WTC11 (cell line): ENCODE results near the gene ASB5. TPM values are rescaled to one million over a fixed set of nuclear protein-coding genes. Genes with fewer than 3 reads are reported as not detected.
"Not testable (repeated sequence)": the region's sequence is repeated elsewhere in the genome, so short reads cannot be mapped to it uniquely, and the experiment has no call there.

Experiments
- ATAC-seq: fragments of 200-7000 bp; cut with Tn5 transposase; 2 replicates; pipeline ENCODE4 v1.10.0; 2021; ENCODE audit warnings: mild to moderate bottlenecking, moderate library complexity
- CTCF ChIA-PET: fragments of 300-600 bp; sonication (Branson Sonifier 250); formaldehyde crosslinking; loops from one replicate; lab custom pipeline; 2021; ENCODE audit warnings: antibody characterized with exemption; lab: Charles Lee
- POLR2A ChIA-PET: fragments of 350-600 bp; sonication (Branson Sonifier 250); formaldehyde crosslinking; loops from one replicate; lab custom pipeline; 2021; ENCODE audit warnings: antibody characterized with exemption; lab: Charles Lee
- DNase-seq: peaks from one replicate; pipeline ENCODE4 v3.0.0; 2021; ENCODE audit warnings: low spot score
- H3K27ac Mint-ChIP-seq: 2 replicates; pipeline ENCODE4 v1.8.0; 2021; ENCODE audit warnings: mixed read lengths
- H3K27me3 Mint-ChIP-seq: 2 replicates; pipeline ENCODE4 v1.8.0; 2021; ENCODE audit warnings: low read depth, mild to moderate bottlenecking, moderate library complexity, mixed read lengths
- H3K36me3 Mint-ChIP-seq: 2 replicates; pipeline ENCODE4 v1.8.0; 2021; ENCODE audit warnings: mixed read lengths
- H3K4me1 Mint-ChIP-seq: 2 replicates; pipeline ENCODE4 v1.8.0; 2022; ENCODE audit warnings: mixed read lengths
- H3K4me3 Mint-ChIP-seq: 2 replicates; pipeline ENCODE4 v1.8.0; 2021; ENCODE audit warnings: mild to moderate bottlenecking, moderate library complexity, mixed read lengths
- H3K9me3 Mint-ChIP-seq: 2 replicates; pipeline ENCODE4 v1.8.0; 2021; ENCODE audit warnings: mixed read lengths
- AR ChIP-seq: fragments of 250-450 bp; sonication (Bioruptor Pico); IDR thresholded peaks from 2 replicates; pipeline ENCODE4 v1.9.0; 2021; ENCODE audit warnings: mild to moderate bottlenecking
- CBFB ChIP-seq: sonication (generic); formaldehyde crosslinking; IDR thresholded peaks from 2 replicates; pipeline ENCODE4 v1.8.1; 2022; ENCODE audit warnings: mild to moderate bottlenecking, low read depth, missing genetic modification reagents
- ELF4 ChIP-seq: sonication (generic); formaldehyde crosslinking; IDR thresholded peaks from 2 replicates; pipeline ENCODE4 v1.8.1; 2022; ENCODE audit warnings: low read depth, mild to moderate bottlenecking, moderate library complexity, missing genetic modification reagents
- EMX1 ChIP-seq: fragments of 250-450 bp; sonication (Bioruptor Pico); IDR thresholded peaks from 2 replicates; pipeline ENCODE4 v1.8.0; 2021; ENCODE audit warnings: mild to moderate bottlenecking
- GABPB1 ChIP-seq: sonication (generic); formaldehyde crosslinking; IDR thresholded peaks from 2 replicates; pipeline ENCODE4 v1.8.1; 2023; ENCODE audit warnings: mild to moderate bottlenecking, missing genetic modification reagents
- GRHL2 ChIP-seq: fragments of 250-450 bp; sonication (Bioruptor Pico); IDR thresholded peaks from 2 replicates; pipeline ENCODE4 v1.8.0; 2022; ENCODE audit warnings: mild to moderate bottlenecking, moderate library complexity; ENCODE audit not compliant: insufficient replicate concordance, severe bottlenecking
- IRF1 ChIP-seq: sonication (generic); formaldehyde crosslinking; IDR thresholded peaks from 2 replicates; pipeline ENCODE4 v1.8.0; 2023; ENCODE audit warnings: missing genetic modification reagents
- MAX ChIP-seq: sonication (generic); formaldehyde crosslinking; IDR thresholded peaks from 2 replicates; pipeline ENCODE4 v1.8.0; 2022; ENCODE audit warnings: mild to moderate bottlenecking, missing genetic modification reagents
- NFYB ChIP-seq: sonication (generic); formaldehyde crosslinking; conservative IDR thresholded peaks from 2 replicates; pipeline ENCODE4 v1.8.0; 2022; ENCODE audit warnings: low read depth, missing genetic modification reagents
- RELA ChIP-seq: sonication (generic); formaldehyde crosslinking; IDR thresholded peaks from 2 replicates; pipeline ENCODE4 v1.8.1; 2022; ENCODE audit warnings: missing genetic modification reagents, mild to moderate bottlenecking, borderline replicate concordance
- RORB ChIP-seq: fragments of 250-450 bp; sonication (Bioruptor Pico); IDR thresholded peaks from 2 replicates; pipeline ENCODE4 v1.9.0; 2021; ENCODE audit warnings: mild to moderate bottlenecking
- TCF7 ChIP-seq: sonication (generic); formaldehyde crosslinking; IDR thresholded peaks from 2 replicates; pipeline ENCODE4 v1.8.0; 2022; ENCODE audit warnings: mild to moderate bottlenecking, low read depth, missing genetic modification reagents, moderate library complexity
- ZBTB43 ChIP-seq: sonication (generic); formaldehyde crosslinking; IDR thresholded peaks from 2 replicates; pipeline ENCODE4 v1.8.1; 2023; ENCODE audit warnings: mild to moderate bottlenecking, missing genetic modification reagents
- ZMAT4 ChIP-seq: fragments of 250-450 bp; sonication (Bioruptor Pico); IDR thresholded peaks from 2 replicates; pipeline ENCODE4 v1.9.0; 2021; ENCODE audit warnings: mild to moderate bottlenecking
- ZNF121 ChIP-seq: sonication (generic); formaldehyde crosslinking; IDR thresholded peaks from 2 replicates; pipeline ENCODE4 v1.8.0; 2023; ENCODE audit warnings: missing genetic modification reagents
- ZNF219 ChIP-seq: sonication (generic); formaldehyde crosslinking; IDR thresholded peaks from 2 replicates; pipeline ENCODE4 v1.8.0; 2023; ENCODE audit warnings: missing genetic modification reagents, mild to moderate bottlenecking, borderline replicate concordance
- ZNF232 ChIP-seq: sonication (generic); formaldehyde crosslinking; IDR thresholded peaks from 2 replicates; pipeline ENCODE4 v1.8.0; 2022; ENCODE audit warnings: mild to moderate bottlenecking, missing genetic modification reagents
- ZNF423 ChIP-seq: fragments of 250-450 bp; sonication (Bioruptor Pico); IDR thresholded peaks from 2 replicates; pipeline ENCODE4 v2.1.2; 2022; ENCODE audit warnings: mild to moderate bottlenecking, moderate library complexity
- ZNF671 ChIP-seq: fragments of 250-450 bp; sonication (Bioruptor Pico); IDR thresholded peaks from 2 replicates; pipeline ENCODE4 v1.8.0; 2021; ENCODE audit warnings: mild to moderate bottlenecking
- ZSCAN18 ChIP-seq: fragments of 250-450 bp; sonication (Bioruptor Pico); IDR thresholded peaks from 2 replicates; pipeline ENCODE4 v2.1.2; 2022; ENCODE audit warnings: mild to moderate bottlenecking, moderate library complexity
- total RNA-seq: library from RNA; stranded (reverse); gene quantifications from 3 replicates; pipeline ENCODE4 v1.2.3, GENCODE V29; 2021

Gene ASB5
- total RNA-seq, 1 experiment from 2014 or later: not detected

GRCh38 chr4:176217510-176217909 is 51.5 kb downstream of the ASB5 start:
- POLR2A ChIA-PET: interaction anchor here (0.6 to 0.8 kb wide), 3 partner anchors 38 to 123 kb away, joined by 3 read pairs; no protein-coding TSS in a partner anchor
- H3K27ac Mint-ChIP-seq: no peak overlapping the region

GRCh38 chr4:176212351-176212750 is 56.7 kb downstream of the ASB5 start:
- POLR2A ChIA-PET, H3K27ac Mint-ChIP-seq, CTCF ChIA-PET, H3K4me1 Mint-ChIP-seq, DNase-seq, H3K4me3 Mint-ChIP-seq, H3K27me3 Mint-ChIP-seq, ATAC-seq, H3K36me3 Mint-ChIP-seq: not testable (repeated sequence)
- H3K9me3 Mint-ChIP-seq: peaks cover 10% of the 10 kb centered on the region

More at GRCh38 chr4:176217510-176217909, 51.5 kb downstream of the ASB5 start:
- no peak for TF ChIP-seq NFYB
- TF ChIP-seq CBFB (CRISPR knock-in tag): no peak
- no peak for TF ChIP-seq ZNF121 (CRISPR knock-in tag)
- TF ChIP-seq ZBTB43: no peak
- no peak for TF ChIP-seq ELF4 (CRISPR knock-in tag)
- TF ChIP-seq RORB: no peak
- no peak for TF ChIP-seq ZSCAN18
- TF ChIP-seq ZNF671 (CRISPR knock-in tag): no peak
- no peak for TF ChIP-seq ZNF219 (CRISPR knock-in tag)
- TF ChIP-seq EMX1 (CRISPR knock-in tag): no peak
- no peak for TF ChIP-seq GRHL2 (CRISPR knock-in tag)
- TF ChIP-seq IRF1 (CRISPR knock-in tag): no peak
- TF ChIP-seq ZNF423 (CRISPR knock-in tag): no peak
- no peak for TF ChIP-seq GABPB1 (CRISPR knock-in tag)
- no peak for TF ChIP-seq ZMAT4 (CRISPR knock-in tag)
- no peak for TF ChIP-seq AR (CRISPR knock-in tag)
- TF ChIP-seq MAX (CRISPR knock-in tag): no peak
- TF ChIP-seq ZNF232 (CRISPR knock-in tag): no peak
- TF ChIP-seq RELA (CRISPR knock-in tag): no peak
- no peak for TF ChIP-seq TCF7 (CRISPR knock-in tag)
- Mint-ChIP-seq H3K4me3 (no peak overlapping the region), H3K9me3 (peaks cover 3% of the 10 kb centered on the region), H3K36me3 (0 out of 2 replicates have a peak, but pooled peaks cover 1% of the 10 kb centered on the region), H3K27me3 (no peaks in the 10 kb centered on the region), H3K4me1 (no peaks in the 10 kb centered on the region)
- ATAC-seq: no peak
- CTCF ChIA-PET: no interaction called here
- DNase-seq: no peak
